Transverse colon (tissue), 4 donors: ENCODE results near the gene LMX1A. TPM values are rescaled to one million over a fixed set of nuclear protein-coding genes. Genes with fewer than 3 reads are reported as not detected.

Experiments
- DNase-seq: peaks from one replicate; pipeline ENCODE4 v3.0.0-alpha.2; 2019
- H3K27ac ChIP-seq, 4 donors: fragments of 200-600 bp; sonication (generic); 2 replicates each; pipeline ENCODE4 v1.5.1; 2016 to 2018; ENCODE audit warnings: inconsistent platforms in 4 of 4
- H3K27me3 ChIP-seq: fragments of 200-600 bp; sonication (generic); 2 replicates; pipeline ENCODE4 v1.5.1; 2017; ENCODE audit warnings: inconsistent platforms
- H3K36me3 ChIP-seq, 4 donors: fragments of 200-600 bp; sonication (generic); 2 replicates each; pipeline ENCODE4 v1.5.1; 2017 to 2019; ENCODE audit warnings: inconsistent platforms in 4 of 4
- H3K4me1 ChIP-seq, 4 donors: fragments of 200-600 bp; sonication (generic); 2 replicates each; pipeline ENCODE4 v1.5.1; 2017 to 2020; ENCODE audit warnings: inconsistent platforms in 4 of 4
- H3K4me3 ChIP-seq, 4 donors: fragments of 200-600 bp; sonication (generic); 1 replicate in 1 of 4; 2 replicates in 3 of 4; pipeline versions ENCODE4 v1.5.1 to v1.6.1; 2017 to 2019; ENCODE audit warnings: inconsistent platforms in 4 of 4
- H3K9me3 ChIP-seq, 2 donors: fragments of 200-600 bp; sonication (generic); 2 replicates each; pipeline ENCODE4 v1.5.1; 2017 to 2019; ENCODE audit warnings: inconsistent platforms in 2 of 2
- EP300 ChIP-seq: sonication (generic); formaldehyde crosslinking; IDR thresholded peaks from one replicate; pipeline ENCODE4 v1.6.1; 2017; ENCODE audit warnings: antibody characterized with exemption, low read depth
- POLR2A ChIP-seq: fragments of 450-650 bp; IDR thresholded peaks from one replicate; pipeline ENCODE4 v1.6.1; 2016; ENCODE audit warnings: antibody characterized with exemption, mild to moderate bottlenecking, moderate library complexity
- POLR2AphosphoS5 ChIP-seq, 3 donors: sonication (generic); formaldehyde crosslinking; IDR thresholded peaks; one replicate each; pipeline ENCODE4 v1.6.1; 2016; ENCODE audit warnings: antibody characterized with exemption in 3 of 3
- WGBS, 2 donors: methylation state at CpG; one replicate each; pipeline ENCODE4 v1.1.5; 2018; ENCODE audit warnings: low coverage in 1 of 2; 5-methylcytosine and 5-hydroxymethylcytosine counted together
- in situ Hi-C, 4 donors: fragments of 200-750 bp; cut with MboI; loops; one replicate each; pipeline versions ENCODE4 v1.15.0 to v1.15.1; 2017; ENCODE audit warnings: low sequenced_read_pairs in 3 of 4, low pct_ligation_motif_present in 1 of 4, low pct_unique_long_range_greater_than_20kb in 1 of 4
- intact Hi-C: fragments of 100-400 bp; cut with DNase I; formaldehyde crosslinking; loops from one replicate; pipeline ENCODE4 v1.15.1; 2023; ENCODE audit warnings: low total_unique reads
- total RNA-seq, 4 donors: library from RNA; depleted of rRNA; stranded (reverse); fragments of >200 nt; gene quantifications; one replicate each; pipeline ENCODE4 v1.1.0, GENCODE V29; 2016
- TF ChIP-seq, protein P1 (sequence below), 5 experiments: fragments of 200-600 bp in 3 of 5; fragments of 450-650 bp in 2 of 5; sonication (generic) in 3 of 5; IDR thresholded peaks; 1 replicate in 2 of 5; 2 replicates in 3 of 5; pipeline ENCODE4 v1.5.1; 2016 to 2017; ENCODE audit warnings: antibody characterized with exemption in 5 of 5, inconsistent platforms in 3 of 5, mild to moderate bottlenecking in 2 of 5, moderate library complexity in 1 of 5

The LMX1A gene
- total RNA-seq, 4 donors from 2014 or later, result 0.41 to 0.79 TPM; not detected in 2

DNA sequence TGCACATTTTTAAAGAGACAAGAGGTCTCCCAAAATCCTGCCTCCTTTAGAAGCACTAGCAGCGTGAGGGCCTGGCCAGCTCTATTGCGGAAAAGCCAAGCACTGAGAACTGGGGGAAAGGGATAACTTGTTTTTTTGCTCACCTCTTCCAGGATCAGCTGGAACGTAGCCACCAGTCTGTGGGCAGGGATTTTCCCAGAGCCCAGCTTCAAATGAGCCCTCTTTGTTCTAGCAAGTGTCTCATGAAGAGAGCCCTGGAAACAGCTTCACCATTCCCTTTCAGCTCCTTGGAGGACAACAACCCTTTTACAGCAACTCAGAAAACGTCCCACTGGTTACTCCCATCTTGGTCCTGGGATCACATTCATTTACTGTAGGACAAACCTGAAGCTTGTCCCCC is 195.4 kb downstream of the LMX1A start:
- in situ Hi-C loops (no loop called here), intact Hi-C loops (no loop called here)
- H3K36me3 ChIP-seq, result no peaks in the 10 kb centered on the region
- H3K4me3 ChIP-seq, result no peak overlapping the region
- no peaks in the 10 kb centered on the region for H3K9me3 ChIP-seq
- peaks cover 4% of the 10 kb centered on the region for H3K27me3 ChIP-seq
- no peak for DNase-seq
- H3K27ac ChIP-seq, result no peak overlapping the region
- no peaks in the 10 kb centered on the region for H3K4me1 ChIP-seq
- 40 to 60% methylated on average over 1 to 4 of the region's 4 CpGs for WGBS, 2 donors
- no peak for TF ChIP-seq POLR2AphosphoS5 (IDR thresholded peaks at IDR 0.05)

GRCh38 chr1:165153182-165153581 is 203.3 kb downstream of the LMX1A start:
- DNase-seq, result no peak
- H3K27ac ChIP-seq, result no peak overlapping the region
- TF ChIP-seq POLR2A (no peak), EP300 (no peak), POLR2AphosphoS5 (IDR thresholded peaks at IDR 0.05) (no peak)
- TF ChIP-seq, protein P1, sequence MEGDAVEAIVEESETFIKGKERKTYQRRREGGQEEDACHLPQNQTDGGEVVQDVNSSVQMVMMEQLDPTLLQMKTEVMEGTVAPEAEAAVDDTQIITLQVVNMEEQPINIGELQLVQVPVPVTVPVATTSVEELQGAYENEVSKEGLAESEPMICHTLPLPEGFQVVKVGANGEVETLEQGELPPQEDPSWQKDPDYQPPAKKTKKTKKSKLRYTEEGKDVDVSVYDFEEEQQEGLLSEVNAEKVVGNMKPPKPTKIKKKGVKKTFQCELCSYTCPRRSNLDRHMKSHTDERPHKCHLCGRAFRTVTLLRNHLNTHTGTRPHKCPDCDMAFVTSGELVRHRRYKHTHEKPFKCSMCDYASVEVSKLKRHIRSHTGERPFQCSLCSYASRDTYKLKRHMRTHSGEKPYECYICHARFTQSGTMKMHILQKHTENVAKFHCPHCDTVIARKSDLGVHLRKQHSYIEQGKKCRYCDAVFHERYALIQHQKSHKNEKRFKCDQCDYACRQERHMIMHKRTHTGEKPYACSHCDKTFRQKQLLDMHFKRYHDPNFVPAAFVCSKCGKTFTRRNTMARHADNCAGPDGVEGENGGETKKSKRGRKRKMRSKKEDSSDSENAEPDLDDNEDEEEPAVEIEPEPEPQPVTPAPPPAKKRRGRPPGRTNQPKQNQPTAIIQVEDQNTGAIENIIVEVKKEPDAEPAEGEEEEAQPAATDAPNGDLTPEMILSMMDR (IDR thresholded peaks at IDR 0.05), result no peak
- no peaks in the 10 kb centered on the region for H3K4me1 ChIP-seq
- in situ Hi-C loops (no loop called here), intact Hi-C loops (no loop called here)
- WGBS, 2 donors, result 69 to 76% methylated on average over 3 to 5 of the region's 5 CpGs
- H3K27me3 ChIP-seq, result no peaks in the 10 kb centered on the region
- no peaks in the 10 kb centered on the region for H3K36me3 ChIP-seq
- no peaks in the 10 kb centered on the region for H3K9me3 ChIP-seq
- no peak overlapping the region for H3K4me3 ChIP-seq

- TF ChIP-seq EP300, result no peak
- no peak for TF ChIP-seq POLR2AphosphoS5 (IDR thresholded peaks at IDR 0.05)
- TF ChIP-seq, protein P1 (IDR thresholded peaks at IDR 0.05), result no peak
- no peak for TF ChIP-seq POLR2A
- in situ Hi-C loops, result no loop called here
- Histone ChIP-seq H3K9me3 (no peaks in the 10 kb centered on the region), H3K4me1 (no peaks in the 10 kb centered on the region), H3K27me3 (no peaks in the 10 kb centered on the region), H3K4me3 (no peak overlapping the region), H3K27ac (no peak overlapping the region), H3K36me3 (no peaks in the 10 kb centered on the region)
- intact Hi-C loops, result no loop called here
- no peak for DNase-seq
- WGBS, 2 donors, result 33 to 36% methylated on average over 3 of the region's 3 CpGs
Observed at GRCh38 chr1:165152727-165153126, 203.8 kb downstream of the LMX1A start.

- intact Hi-C loops (no loop called here), in situ Hi-C loops (no loop called here)
- 47 to 51% methylated on average over 5 of the region's 5 CpGs for WGBS, 2 donors
Observed at GRCh38 chr1:165152109-165152508, 204.4 kb downstream of the LMX1A start.

More at GRCh38 chr1:165152109-165152508, 204.4 kb downstream of the LMX1A start:
- H3K4me3 ChIP-seq, result no peak overlapping the region
- H3K36me3 ChIP-seq, result no peaks in the 10 kb centered on the region
- no peaks in the 10 kb centered on the region for H3K4me1 ChIP-seq
- DNase-seq, result no peak
- H3K27me3 ChIP-seq, result no peaks in the 10 kb centered on the region
- H3K9me3 ChIP-seq, result no peaks in the 10 kb centered on the region
- H3K27ac ChIP-seq, result no peak overlapping the region
- no peak for TF ChIP-seq POLR2A
- TF ChIP-seq EP300, result no peak
- no peak for TF ChIP-seq POLR2AphosphoS5 (IDR thresholded peaks at IDR 0.05)
- TF ChIP-seq, protein P1 (IDR thresholded peaks at IDR 0.05), result no peak

Other genes with a start within 250 kb of the LMX1A start
- gene RXRG, start 88.4 kb upstream of the LMX1A start, total RNA-seq, result under 1 TPM in 1 of 4 donors, not detected in 3; 0.96 TPM
- not detected for gene LRRC52, start 187.3 kb upstream of the LMX1A start, total RNA-seq